Measurements from ENCODE around the gene WDR5. TPM values are rescaled to one million over a fixed set of nuclear protein-coding genes. Genes with fewer than 3 reads are reported as not detected.

The WDR5 gene
- total and polyA plus RNA-seq, 4 donors: 15.7 to 27.3 (median 21.6) TPM

DNA sequence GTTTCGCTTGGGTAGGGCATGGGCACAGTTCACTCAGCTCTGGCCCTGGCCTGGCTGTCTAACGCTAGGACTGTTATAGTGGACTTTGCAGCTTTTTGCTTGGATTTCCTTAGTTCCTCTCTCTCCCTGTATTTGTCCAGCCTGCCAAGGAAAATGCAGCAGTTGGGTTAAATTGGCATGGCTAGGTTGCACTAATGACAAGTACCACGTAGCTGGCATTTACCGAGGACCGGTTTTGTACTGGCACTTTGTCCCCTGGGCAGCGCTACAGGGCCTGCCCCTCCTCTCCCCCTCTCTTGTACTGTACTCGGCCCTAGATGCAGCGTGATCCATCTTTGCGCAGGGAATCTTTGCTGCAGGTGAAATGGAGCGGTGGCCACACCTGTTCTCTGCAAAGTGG is 2.4 kb downstream of the WDR5 start:
- no peaks in the 10 kb centered on the region for H3K9me3 ChIP-seq (ENCODE audit: control insufficient read depth in 4 of 4, insufficient read depth in 3 of 4, low read length in 3 of 4)
- no peak overlapping the region for H3K9ac ChIP-seq (ENCODE audit: insufficient read depth in 1 of 2, low read length in 2 of 2)
- peaks cover 5 to 24% (median 14%) of the 10 kb centered on the region in 4 donors for H3K36me3 ChIP-seq (ENCODE audit: control insufficient read depth in 4 of 4, insufficient read depth in 4 of 4, low read length in 4 of 4)
- TF ChIP-seq, protein P1, sequence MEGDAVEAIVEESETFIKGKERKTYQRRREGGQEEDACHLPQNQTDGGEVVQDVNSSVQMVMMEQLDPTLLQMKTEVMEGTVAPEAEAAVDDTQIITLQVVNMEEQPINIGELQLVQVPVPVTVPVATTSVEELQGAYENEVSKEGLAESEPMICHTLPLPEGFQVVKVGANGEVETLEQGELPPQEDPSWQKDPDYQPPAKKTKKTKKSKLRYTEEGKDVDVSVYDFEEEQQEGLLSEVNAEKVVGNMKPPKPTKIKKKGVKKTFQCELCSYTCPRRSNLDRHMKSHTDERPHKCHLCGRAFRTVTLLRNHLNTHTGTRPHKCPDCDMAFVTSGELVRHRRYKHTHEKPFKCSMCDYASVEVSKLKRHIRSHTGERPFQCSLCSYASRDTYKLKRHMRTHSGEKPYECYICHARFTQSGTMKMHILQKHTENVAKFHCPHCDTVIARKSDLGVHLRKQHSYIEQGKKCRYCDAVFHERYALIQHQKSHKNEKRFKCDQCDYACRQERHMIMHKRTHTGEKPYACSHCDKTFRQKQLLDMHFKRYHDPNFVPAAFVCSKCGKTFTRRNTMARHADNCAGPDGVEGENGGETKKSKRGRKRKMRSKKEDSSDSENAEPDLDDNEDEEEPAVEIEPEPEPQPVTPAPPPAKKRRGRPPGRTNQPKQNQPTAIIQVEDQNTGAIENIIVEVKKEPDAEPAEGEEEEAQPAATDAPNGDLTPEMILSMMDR (IDR thresholded peaks at IDR 0.05; ENCODE audit: control extremely low read depth, extremely low read depth): no peak
- 79% methylated on average over 10 of the region's 10 CpGs for WGBS, 2 donors
- ATAC-seq (ENCODE audit: insufficient read depth, low FRiP score) (no peak), DNase-seq (no peak)
- H3K27me3 ChIP-seq (ENCODE audit: control insufficient read depth in 3 of 3, insufficient read depth in 3 of 3, low read length in 2 of 3): no peaks in the 10 kb centered on the region
- no peak overlapping the region for H3K4me3 ChIP-seq
- H3K4me1 ChIP-seq (ENCODE audit: control insufficient read depth in 5 of 5, insufficient read depth in 5 of 5, low read length in 5 of 5): peaks cover 0 to 37% (median 14%) of the 10 kb centered on the region in 5 donors
- no peak overlapping the region for H3K27ac ChIP-seq (ENCODE audit: low read depth in 1 of 2, low read length in 1 of 2)

DNA sequence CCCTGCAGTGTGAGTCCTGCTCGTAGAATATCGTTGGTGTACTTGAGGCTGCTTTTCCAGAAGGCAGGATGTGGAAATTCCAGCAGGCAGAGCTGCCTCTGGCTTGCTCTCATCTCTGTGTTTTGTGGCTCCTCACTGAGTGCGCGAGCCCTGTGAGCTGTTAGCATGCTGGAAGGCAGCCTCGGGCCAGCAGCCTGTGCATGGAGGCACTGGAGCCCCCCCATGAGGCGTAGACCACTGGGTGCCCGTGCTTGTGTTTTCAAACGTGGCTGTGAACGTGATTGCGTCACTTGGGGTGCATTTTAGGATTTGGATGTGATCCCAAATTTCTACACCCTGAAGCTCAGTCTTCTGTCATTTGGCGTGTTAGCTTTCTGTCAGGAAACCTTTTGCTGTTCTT is 3.2 kb downstream of the WDR5 start:
- H3K9me3 ChIP-seq (ENCODE audit: control insufficient read depth in 4 of 4, insufficient read depth in 3 of 4, low read length in 3 of 4): no peaks in the 10 kb centered on the region
- H3K4me1 ChIP-seq (ENCODE audit: control insufficient read depth in 5 of 5, insufficient read depth in 5 of 5, low read length in 5 of 5): peaks cover 0 to 37% (median 14%) of the 10 kb centered on the region in 5 donors
- TF ChIP-seq, protein P1 (IDR thresholded peaks at IDR 0.05; ENCODE audit: control extremely low read depth, extremely low read depth): no peak
- DNase-seq (peak; percentile 46 to 66 (median 56)), ATAC-seq (ENCODE audit: insufficient read depth, low FRiP score) (no peak)
- H3K27me3 ChIP-seq (ENCODE audit: control insufficient read depth in 3 of 3, insufficient read depth in 3 of 3, low read length in 2 of 3): no peaks in the 10 kb centered on the region
- WGBS, 2 donors: 59 to 63% methylated on average over 11 of the region's 11 CpGs
- no peak overlapping the region for H3K4me3 ChIP-seq
- peak overlapping the region in 1 of 2 donors; percentile 40 for H3K9ac ChIP-seq (ENCODE audit: insufficient read depth in 1 of 2, low read length in 2 of 2)
- no peak overlapping the region for H3K27ac ChIP-seq (ENCODE audit: low read depth in 1 of 2, low read length in 1 of 2)
- peaks cover 5 to 28% (median 14%) of the 10 kb centered on the region in 4 donors for H3K36me3 ChIP-seq (ENCODE audit: control insufficient read depth in 4 of 4, insufficient read depth in 4 of 4, low read length in 4 of 4)

DNA sequence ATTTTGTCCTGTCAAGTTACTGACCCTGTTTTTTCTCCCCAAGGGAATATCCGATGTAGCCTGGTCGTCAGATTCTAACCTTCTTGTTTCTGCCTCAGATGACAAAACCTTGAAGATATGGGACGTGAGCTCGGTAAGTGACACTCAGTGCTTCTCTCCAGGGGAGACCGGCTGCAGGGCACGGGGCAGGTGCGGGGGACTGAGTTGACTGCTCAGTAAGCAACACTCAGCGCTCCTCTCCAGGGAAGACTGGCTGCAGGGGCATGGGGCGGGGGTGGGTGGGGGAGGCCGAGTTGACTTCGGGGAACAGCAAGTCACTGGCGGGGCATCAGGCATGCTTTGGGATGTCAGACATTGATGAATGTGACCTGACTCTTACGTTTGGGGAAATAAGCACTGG is 6.0 kb downstream of the WDR5 start:
- H3K36me3 ChIP-seq (ENCODE audit: control insufficient read depth in 4 of 4, insufficient read depth in 4 of 4, low read length in 4 of 4): peaks cover 5 to 47% (median 27%) of the 10 kb centered on the region in 4 donors
- no peak overlapping the region for H3K4me3 ChIP-seq
- no peak overlapping the region for H3K9ac ChIP-seq (ENCODE audit: insufficient read depth in 1 of 2, low read length in 2 of 2)
- H3K9me3 ChIP-seq (ENCODE audit: control insufficient read depth in 4 of 4, insufficient read depth in 3 of 4, low read length in 3 of 4): no peaks in the 10 kb centered on the region
- no peak for DNase-seq
- H3K27me3 ChIP-seq (ENCODE audit: control insufficient read depth in 3 of 3, insufficient read depth in 3 of 3, low read length in 2 of 3): no peaks in the 10 kb centered on the region
- WGBS, 2 donors: 93 to 95% methylated on average over 13 of the region's 13 CpGs
- no peak overlapping the region for H3K27ac ChIP-seq (ENCODE audit: low read depth in 1 of 2, low read length in 1 of 2)
- ATAC-seq (ENCODE audit: insufficient read depth, low FRiP score): no peak
- peaks cover 0 to 26% (median 13%) of the 10 kb centered on the region in 5 donors for H3K4me1 ChIP-seq (ENCODE audit: control insufficient read depth in 5 of 5, insufficient read depth in 5 of 5, low read length in 5 of 5)
- TF ChIP-seq, protein P1 (IDR thresholded peaks at IDR 0.05; ENCODE audit: control extremely low read depth, extremely low read depth): no peak

DNA sequence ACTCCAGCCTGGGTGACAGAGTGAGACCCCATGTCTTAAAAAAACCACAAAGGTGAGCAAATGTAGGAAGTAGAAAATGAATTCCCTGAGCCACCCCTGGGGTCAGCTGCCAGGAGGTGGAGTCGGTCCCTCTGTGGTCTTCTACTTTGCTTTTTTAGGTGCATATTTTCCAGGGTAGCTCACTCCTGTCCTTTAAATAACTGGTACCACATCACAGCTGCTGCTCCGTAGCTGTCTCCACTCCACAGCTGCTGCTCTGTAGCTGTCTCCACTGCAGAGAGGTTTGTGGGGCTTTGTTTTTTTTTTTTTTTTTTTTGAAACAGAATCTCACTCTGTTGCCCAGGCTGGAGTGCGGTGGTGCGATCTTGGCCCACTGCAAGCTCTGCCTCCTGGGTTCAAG is 8.9 kb downstream of the WDR5 start:
- TF ChIP-seq, protein P1 (IDR thresholded peaks at IDR 0.05; ENCODE audit: control extremely low read depth, extremely low read depth): no peak

More for the DNA sequence above, 8.9 kb downstream of the WDR5 start:
- H3K4me1 ChIP-seq (ENCODE audit: control insufficient read depth in 5 of 5, insufficient read depth in 5 of 5, low read length in 5 of 5): no peaks in the 10 kb centered on the region
- H3K4me3 ChIP-seq: no peak overlapping the region
- no peak for DNase-seq
- H3K27ac ChIP-seq (ENCODE audit: low read depth in 1 of 2, low read length in 1 of 2): no peak overlapping the region
- no peaks in the 10 kb centered on the region for H3K27me3 ChIP-seq (ENCODE audit: control insufficient read depth in 3 of 3, insufficient read depth in 3 of 3, low read length in 2 of 3)
- no peak overlapping the region for H3K9ac ChIP-seq (ENCODE audit: insufficient read depth in 1 of 2, low read length in 2 of 2)
- H3K36me3 ChIP-seq (ENCODE audit: control insufficient read depth in 4 of 4, insufficient read depth in 4 of 4, low read length in 4 of 4): peaks cover 18 to 66% (median 39%) of the 10 kb centered on the region in 4 donors
- no peaks in the 10 kb centered on the region for H3K9me3 ChIP-seq (ENCODE audit: control insufficient read depth in 4 of 4, insufficient read depth in 3 of 4, low read length in 3 of 4)
- no peak for ATAC-seq (ENCODE audit: insufficient read depth, low FRiP score)
- WGBS, 2 donors: 94 to 96% methylated on average over 4 of the region's 4 CpGs
